ENCODE measurements around the gene NOL4L.
A peak's percentile ranks its signal among the peaks of the same experiment; 100 is the strongest.

NOL4L gene

DNA sequence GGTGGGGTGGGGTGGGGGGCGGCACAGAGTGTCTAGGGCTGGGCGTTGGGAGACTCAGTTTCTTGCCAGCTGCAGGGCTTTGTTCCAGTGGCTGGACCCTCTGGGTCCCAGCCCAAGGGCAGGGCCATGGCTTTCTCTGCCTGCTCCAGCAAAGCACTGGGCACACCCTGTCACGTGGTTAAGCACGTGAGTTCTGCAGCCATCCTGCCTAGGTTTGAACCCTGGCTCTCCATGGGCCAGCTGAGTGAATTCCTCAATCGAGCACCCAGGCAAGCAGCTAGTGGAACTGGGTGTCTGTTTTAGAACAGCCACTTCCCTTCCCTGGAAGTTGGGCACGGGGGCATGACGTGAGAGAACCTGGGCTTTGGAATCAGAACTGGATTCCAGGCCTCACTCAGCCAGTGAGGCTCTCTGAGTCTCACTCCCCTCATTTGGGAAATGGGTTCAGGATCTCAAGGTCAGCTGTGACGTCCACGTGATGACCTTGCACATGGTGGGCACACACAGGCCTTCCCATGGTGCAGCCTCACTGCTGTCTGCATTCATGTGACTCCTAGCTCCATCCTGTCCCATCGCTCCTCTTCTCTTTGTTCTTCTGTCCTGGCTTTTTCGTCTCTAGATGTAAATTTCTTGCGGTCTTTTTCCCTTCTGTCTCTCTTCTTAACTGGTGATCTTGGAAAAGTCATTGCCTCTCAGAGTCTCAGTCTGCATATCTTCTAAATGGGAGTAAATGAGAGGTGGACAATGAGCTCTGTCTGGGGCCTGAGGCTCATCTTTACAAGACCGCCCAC is 45.9 kb downstream of the NOL4L start:
- peak in 1 of 5 experiments; percentile 73 for DNase-seq

DNA sequence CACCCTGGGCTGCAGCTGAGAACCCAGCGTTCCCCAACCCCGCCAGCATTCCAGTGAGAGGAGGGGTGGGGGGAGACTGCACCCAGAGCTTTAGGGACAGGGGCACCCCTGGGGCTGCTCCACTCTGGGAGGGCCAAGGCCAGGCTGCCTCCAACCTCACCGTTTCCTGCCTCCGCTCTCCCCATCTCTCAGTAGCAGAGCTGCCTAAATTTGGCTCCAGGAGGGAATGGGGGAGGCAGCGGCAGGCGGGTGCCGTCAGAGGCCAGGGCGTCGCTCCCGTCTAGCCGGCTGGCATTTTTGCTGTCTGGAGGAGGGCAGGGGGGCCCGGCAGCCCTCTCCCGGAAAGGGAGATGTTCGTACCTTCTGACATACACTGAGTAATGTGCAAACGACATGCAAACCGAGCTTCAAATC is 46.6 kb downstream of the NOL4L start:
- peak in 2 of 5 experiments; percentile 55 to 69 for DNase-seq

- DNase-seq, result peak in 1 of 5 experiments; percentile 34
Observed at GRCh38 chr20:32537657-32538525, 47.2 kb downstream of the NOL4L start.

- DNase-seq, result peak; percentile 19 to 86 (median 57)
Observed at GRCh38 chr20:32536851-32537656, 48.1 kb downstream of the NOL4L start.

GRCh38 chr20:32535953-32536823 is 48.9 kb downstream of the NOL4L start:
- peak; percentile 45 to 91 (median 76) for DNase-seq

DNA sequence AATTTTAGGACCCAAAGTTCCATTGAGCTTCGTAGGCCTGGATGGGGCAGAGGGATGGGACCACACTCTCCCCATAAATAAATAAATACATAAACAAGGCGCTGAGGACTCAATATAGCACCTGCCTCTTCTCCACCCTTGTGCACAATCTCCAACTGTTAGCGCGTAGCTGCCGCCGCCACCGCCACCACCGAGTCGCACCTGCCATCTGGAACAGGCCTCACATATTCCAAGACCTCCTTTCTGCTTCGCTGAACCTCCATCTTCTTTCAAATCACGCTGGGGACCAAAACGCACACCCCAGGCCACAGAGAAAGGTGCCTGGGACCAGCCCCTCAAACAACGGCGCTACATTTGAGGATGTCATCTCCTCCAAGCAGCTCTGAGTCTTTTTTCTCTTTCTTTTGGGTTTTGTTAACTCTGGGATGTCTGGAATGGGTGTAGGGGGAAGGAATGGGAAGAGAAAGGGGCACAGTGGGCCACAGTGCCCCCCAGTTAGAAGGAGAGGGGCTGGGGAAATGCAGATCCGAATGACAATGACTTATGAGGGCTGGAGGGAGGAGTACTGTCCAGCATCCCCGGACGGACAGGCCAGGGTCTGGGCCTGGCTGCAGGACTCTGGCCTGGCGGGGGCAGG is 49.7 kb downstream of the NOL4L start:
- peak in 3 of 5 experiments; percentile 33 to 65 (median 53) for DNase-seq

DNA sequence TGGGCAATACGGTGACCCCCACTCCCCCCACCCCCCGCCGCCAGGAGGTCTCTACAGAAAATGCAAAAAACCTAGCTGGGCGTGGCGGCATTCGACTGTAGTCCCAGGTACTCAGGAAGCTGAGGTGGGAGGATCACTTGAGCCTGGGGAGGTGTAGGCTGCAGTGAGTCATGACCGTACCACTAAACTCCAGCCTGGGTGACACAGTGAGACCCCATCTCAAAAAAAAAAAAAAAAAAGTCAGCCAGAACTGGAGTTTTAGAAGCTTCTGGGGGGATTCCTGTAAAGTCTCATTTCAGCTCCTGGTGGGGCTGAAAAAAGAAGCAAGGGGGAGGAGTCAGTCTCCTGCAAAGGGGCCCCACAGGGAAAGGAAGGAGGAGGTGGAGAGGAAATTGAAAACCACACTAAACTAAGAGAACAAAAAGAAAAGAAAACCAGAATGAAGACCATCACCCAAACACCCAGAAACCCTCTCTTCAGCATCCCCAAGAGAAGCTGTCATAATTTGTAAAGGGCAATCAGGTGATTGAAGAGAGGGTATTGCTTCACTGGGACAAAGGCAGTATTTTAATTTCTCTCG is 50.4 kb downstream of the NOL4L start:
- DNase-seq, result peak in 4 of 5 experiments; percentile 28 to 76 (median 56)

DNA sequence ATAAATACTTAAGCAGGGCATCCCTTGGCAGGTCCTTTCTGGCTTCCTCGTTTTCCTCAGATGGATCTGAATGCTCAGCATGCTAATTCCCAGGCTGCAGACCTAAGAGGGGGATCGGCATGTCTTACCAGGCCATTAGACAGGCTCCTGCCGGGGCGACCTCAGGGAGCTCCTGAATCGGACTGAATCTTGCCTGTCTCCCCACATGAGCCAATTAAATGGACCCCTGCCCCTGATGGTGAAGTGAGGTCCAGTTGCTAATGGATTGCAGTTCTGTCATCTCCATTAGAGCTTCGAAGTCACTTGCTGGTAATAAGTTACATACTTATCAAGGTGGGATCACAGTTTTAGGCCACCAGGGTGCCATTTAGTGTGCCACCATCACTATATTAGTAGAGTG is 51.4 kb downstream of the NOL4L start:
- DNase-seq, result no peak

- DNase-seq, result no peak
Observed at GRCh38 chr20:32532246-32532645, 52.9 kb downstream of the NOL4L start.

- no peak for DNase-seq
Observed at GRCh38 chr20:32528905-32529670, 56.0 kb downstream of the NOL4L start.

DNA sequence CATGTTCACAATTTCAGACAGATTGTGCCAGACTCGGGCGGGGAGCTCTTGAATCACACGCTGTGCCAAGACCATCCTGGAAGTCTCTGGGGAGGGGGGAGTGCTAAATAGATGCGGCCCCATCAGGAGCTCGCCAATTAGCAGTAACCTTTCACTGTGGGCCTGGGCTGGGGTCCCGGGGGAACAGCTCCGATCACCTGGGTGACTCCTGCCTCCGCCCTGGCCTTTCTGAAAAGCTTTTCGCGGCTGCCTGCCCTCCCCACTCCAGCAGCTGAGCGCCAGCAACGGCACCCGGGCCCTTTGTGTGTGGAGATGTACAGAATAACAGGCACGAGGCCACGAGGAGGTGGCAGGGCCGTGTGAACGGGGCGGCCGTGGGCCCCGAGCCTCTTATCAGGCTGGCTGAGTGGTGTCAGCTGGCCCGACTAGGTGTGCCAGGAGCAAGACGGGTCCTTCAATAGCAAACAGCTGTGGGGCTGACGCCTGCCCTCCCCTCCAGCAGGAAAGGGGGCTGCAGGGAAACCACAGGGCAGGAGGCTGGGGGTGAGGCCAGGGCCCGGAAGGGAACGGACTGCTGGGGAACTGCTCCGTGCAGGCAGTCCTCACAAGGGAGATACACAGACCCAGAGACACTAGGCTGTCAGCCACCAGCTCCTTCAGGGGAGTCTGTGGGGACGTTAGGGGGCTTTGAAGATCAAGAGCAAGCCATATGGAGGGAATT is 56.8 kb downstream of the NOL4L start:
- DNase-seq, result no peak

- DNase-seq, result no peak
Observed at GRCh38 chr20:32527447-32528055, 57.6 kb downstream of the NOL4L start.

- DNase-seq, result no peak
Observed at GRCh38 chr20:32527052-32527446, 58.1 kb downstream of the NOL4L start.

DNA sequence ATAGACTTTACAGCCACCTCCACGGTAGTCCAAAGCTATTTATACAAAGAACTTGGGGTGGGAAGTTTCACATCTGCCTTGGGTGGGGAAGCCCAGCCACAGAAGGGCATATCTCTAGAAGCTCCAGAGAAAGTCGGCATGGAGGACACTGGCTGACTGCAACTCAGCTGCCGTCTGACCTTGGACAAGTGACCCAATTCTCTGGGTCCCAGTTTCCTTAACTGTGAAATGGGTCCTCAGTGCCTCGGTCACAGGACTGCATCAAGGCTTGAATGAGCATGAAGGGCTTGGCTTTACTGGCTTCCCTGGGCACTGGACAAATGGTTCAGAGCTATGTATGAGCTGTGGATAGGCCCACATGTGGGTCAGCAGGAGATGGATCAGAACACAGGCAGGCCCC is 58.6 kb downstream of the NOL4L start:
- DNase-seq, result no peak

DNA sequence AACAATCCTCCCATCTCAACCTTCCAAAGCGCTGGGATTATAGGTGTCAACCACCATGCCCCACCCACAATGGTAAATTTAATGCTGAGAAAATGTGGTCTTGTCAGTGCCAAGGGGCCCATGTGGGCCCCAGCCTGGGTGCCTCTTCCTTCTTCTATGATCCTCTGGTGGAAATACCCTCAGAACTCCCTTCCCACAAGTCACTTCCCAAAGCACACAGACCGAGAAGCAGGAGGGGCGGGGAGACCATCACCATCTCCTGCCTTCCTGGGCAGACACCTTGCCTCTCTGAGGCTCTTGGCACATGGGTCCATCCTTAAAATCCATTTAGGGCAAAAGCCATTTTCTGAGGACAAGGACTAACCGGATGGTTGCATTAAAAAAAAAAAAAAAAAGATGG is 59.0 kb downstream of the NOL4L start:
- DNase-seq, result no peak

GRCh38 chr20:32524829-32525501 is 60.2 kb downstream of the NOL4L start:
- DNase-seq, result no peak

GRCh38 chr20:32523613-32524213 is 61.4 kb downstream of the NOL4L start:
- DNase-seq, result no peak
